ENCODE data around the gene HEATR3.

The HEATR3 gene

GRCh38 chr16:50068550-50068949, 2.8 kb downstream of the HEATR3 start:
- no peak for DNase-seq
- H3K4me3 Mint-ChIP-seq: no peak overlapping the region
- H3K9me3 Mint-ChIP-seq: no peaks in the 10 kb centered on the region
- no peak for ATAC-seq
- peaks cover 29% of the 10 kb centered on the region for H3K36me3 Mint-ChIP-seq (ENCODE audit: low read depth)
- H3K27me3 Mint-ChIP-seq: no peaks in the 10 kb centered on the region
- no peak overlapping the region for H3K27ac Mint-ChIP-seq
- H3K4me1 Mint-ChIP-seq: peaks cover 44% of the 10 kb centered on the region

- Mint-ChIP-seq H3K27ac (no peak overlapping the region), H3K4me3 (no peak overlapping the region), H3K4me1 (peaks cover 44% of the 10 kb centered on the region), H3K36me3 (ENCODE audit: low read depth) (peaks cover 29% of the 10 kb centered on the region), H3K9me3 (no peaks in the 10 kb centered on the region), H3K27me3 (no peaks in the 10 kb centered on the region)
- ATAC-seq (no peak), DNase-seq (no peak)
These were observed 3.3 kb downstream of the HEATR3 start for GRCh38 chr16:50069060-50069459.

- Mint-ChIP-seq H3K36me3 (ENCODE audit: low read depth) (peaks cover 36% of the 10 kb centered on the region), H3K27ac (no peak overlapping the region), H3K4me1 (peaks cover 40% of the 10 kb centered on the region), H3K4me3 (no peak overlapping the region), H3K9me3 (no peaks in the 10 kb centered on the region), H3K27me3 (no peaks in the 10 kb centered on the region)
- ATAC-seq: no peak
- no peak for DNase-seq
These were observed 5.4 kb downstream of the HEATR3 start for GRCh38 chr16:50071075-50071671.

GRCh38 chr16:50072730-50073129, 7.0 kb downstream of the HEATR3 start:
- H3K27ac Mint-ChIP-seq: no peak overlapping the region
- ATAC-seq: no peak
- H3K36me3 Mint-ChIP-seq (ENCODE audit: low read depth): peaks cover 37% of the 10 kb centered on the region

GRCh38 chr16:50079397-50080140, 13.8 kb downstream of the HEATR3 start:
- no peaks in the 10 kb centered on the region for H3K27me3 Mint-ChIP-seq
- DNase-seq (no peak), ATAC-seq (no peak)
- H3K9me3 Mint-ChIP-seq: no peaks in the 10 kb centered on the region
- H3K27ac Mint-ChIP-seq: no peak overlapping the region
- H3K4me1 Mint-ChIP-seq: peaks cover 10% of the 10 kb centered on the region
- no peak overlapping the region for H3K4me3 Mint-ChIP-seq
- peaks cover 57% of the 10 kb centered on the region for H3K36me3 Mint-ChIP-seq (ENCODE audit: low read depth)

More at GRCh38 chr16:50072730-50073129, 7.0 kb downstream of the HEATR3 start:
- Mint-ChIP-seq H3K27me3 (no peaks in the 10 kb centered on the region), H3K4me3 (no peak overlapping the region), H3K4me1 (peaks cover 27% of the 10 kb centered on the region), H3K9me3 (no peaks in the 10 kb centered on the region)
- no peak for DNase-seq

GRCh38 chr16:50081428-50082018, 15.8 kb downstream of the HEATR3 start:
- ATAC-seq (no peak), DNase-seq (no peak)
- Mint-ChIP-seq H3K9me3 (no peaks in the 10 kb centered on the region), H3K36me3 (ENCODE audit: low read depth) (peaks cover 62% of the 10 kb centered on the region), H3K27me3 (no peaks in the 10 kb centered on the region), H3K4me1 (peaks cover 10% of the 10 kb centered on the region), H3K4me3 (no peak overlapping the region), H3K27ac (no peak overlapping the region)

DNA sequence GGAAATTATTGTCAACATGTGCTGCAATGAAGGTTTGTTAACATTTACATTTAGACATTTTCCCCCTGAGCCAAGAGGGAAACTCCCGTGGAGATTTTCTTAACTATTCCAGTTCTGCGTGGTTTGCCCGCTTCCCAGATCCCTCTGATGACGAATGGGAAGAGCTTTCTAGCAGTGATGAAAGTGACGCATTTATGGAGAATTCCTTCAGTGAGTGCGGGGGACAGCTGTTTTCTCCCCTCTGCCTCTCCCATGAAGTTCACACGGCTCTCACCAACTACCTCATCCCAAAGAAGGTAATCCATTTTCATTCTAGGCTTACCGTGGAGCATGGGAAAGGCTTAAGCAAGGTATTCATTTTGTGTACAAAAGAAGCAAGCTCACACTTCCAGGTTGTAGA, 18.2 kb downstream of the HEATR3 start:
- H3K36me3 Mint-ChIP-seq (ENCODE audit: low read depth): peaks cover 57% of the 10 kb centered on the region
- no peaks in the 10 kb centered on the region for H3K27me3 Mint-ChIP-seq
- no peak for ATAC-seq
- H3K9me3 Mint-ChIP-seq: no peaks in the 10 kb centered on the region
- no peak overlapping the region for H3K4me3 Mint-ChIP-seq
- DNase-seq: no peak
- peaks cover 8% of the 10 kb centered on the region for H3K4me1 Mint-ChIP-seq
- H3K27ac Mint-ChIP-seq: no peak overlapping the region

DNA sequence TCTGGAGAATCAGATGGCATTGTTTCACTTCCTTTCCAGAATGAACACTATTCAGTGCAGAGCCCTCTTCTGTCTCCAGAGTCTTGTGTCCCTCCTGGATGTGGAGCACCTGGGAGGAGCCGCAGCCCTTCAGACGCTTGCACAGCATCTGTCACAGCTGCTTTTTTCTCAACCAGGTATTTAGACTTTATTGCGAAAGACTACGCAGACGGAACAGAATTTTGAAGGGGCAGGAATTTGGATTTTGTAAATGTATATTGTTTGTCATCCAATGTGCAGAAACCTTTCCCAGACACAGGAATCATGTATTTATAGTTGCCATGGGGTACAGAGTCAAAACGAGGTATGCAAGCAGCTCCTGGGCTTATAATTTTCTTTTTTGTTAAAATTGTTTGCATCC, 20.4 kb downstream of the HEATR3 start:
- DNase-seq (no peak), ATAC-seq (no peak)
- Mint-ChIP-seq H3K9me3 (no peaks in the 10 kb centered on the region), H3K36me3 (ENCODE audit: low read depth) (peaks cover 55% of the 10 kb centered on the region), H3K4me3 (no peak overlapping the region), H3K27ac (no peak overlapping the region), H3K27me3 (no peaks in the 10 kb centered on the region), H3K4me1 (peaks cover 6% of the 10 kb centered on the region)

DNA sequence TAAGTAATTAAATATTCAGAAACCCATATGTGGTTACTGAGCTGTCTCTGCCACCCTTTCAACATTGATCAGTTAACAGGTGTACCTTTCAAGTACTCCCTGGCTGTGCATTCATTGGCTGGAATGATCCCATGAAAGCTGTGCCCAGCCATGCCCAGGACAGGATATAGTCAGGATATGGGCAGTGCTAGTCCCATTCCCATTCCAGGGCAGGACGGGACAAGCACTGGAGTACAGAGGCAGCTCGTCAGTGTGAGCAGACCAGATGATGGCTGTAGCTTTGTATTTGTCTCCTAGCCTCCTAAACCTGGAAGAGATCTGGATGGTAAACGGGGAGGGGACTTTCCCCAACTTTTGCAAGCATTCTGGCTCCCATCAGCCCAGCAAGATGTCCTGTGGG, 22.5 kb downstream of the HEATR3 start:
- no peaks in the 10 kb centered on the region for H3K4me1 Mint-ChIP-seq
- ATAC-seq: no peak
- H3K36me3 Mint-ChIP-seq (ENCODE audit: low read depth): peaks cover 45% of the 10 kb centered on the region
- no peaks in the 10 kb centered on the region for H3K27me3 Mint-ChIP-seq
- H3K4me3 Mint-ChIP-seq: no peak overlapping the region
- DNase-seq: no peak
- no peaks in the 10 kb centered on the region for H3K9me3 Mint-ChIP-seq
- H3K27ac Mint-ChIP-seq: no peak overlapping the region

GRCh38 chr16:50092891-50093290, 27.1 kb downstream of the HEATR3 start:
- Mint-ChIP-seq H3K4me1 (no peaks in the 10 kb centered on the region), H3K27me3 (no peaks in the 10 kb centered on the region), H3K36me3 (ENCODE audit: low read depth) (peaks cover 26% of the 10 kb centered on the region), H3K4me3 (no peak overlapping the region), H3K27ac (no peak overlapping the region), H3K9me3 (no peaks in the 10 kb centered on the region)
- ATAC-seq (no peak), DNase-seq (no peak)

- Mint-ChIP-seq H3K27ac (peak overlapping the region; percentile 21), H3K27me3 (no peaks in the 10 kb centered on the region), H3K4me3 (no peak overlapping the region), H3K9me3 (no peaks in the 10 kb centered on the region), H3K36me3 (ENCODE audit: low read depth) (peaks cover 21% of the 10 kb centered on the region), H3K4me1 (no peaks in the 10 kb centered on the region)
- DNase-seq (no peak), ATAC-seq (no peak)
These were observed 28.1 kb downstream of the HEATR3 start for GRCh38 chr16:50093607-50094539.

GRCh38 chr16:50096791-50097190, 31.0 kb downstream of the HEATR3 start:
- Mint-ChIP-seq H3K27ac (no peak overlapping the region), H3K9me3 (no peaks in the 10 kb centered on the region), H3K36me3 (ENCODE audit: low read depth) (peaks cover 22% of the 10 kb centered on the region), H3K27me3 (no peaks in the 10 kb centered on the region), H3K4me3 (no peak overlapping the region), H3K4me1 (no peaks in the 10 kb centered on the region)
- ATAC-seq (no peak), DNase-seq (no peak)

DNA sequence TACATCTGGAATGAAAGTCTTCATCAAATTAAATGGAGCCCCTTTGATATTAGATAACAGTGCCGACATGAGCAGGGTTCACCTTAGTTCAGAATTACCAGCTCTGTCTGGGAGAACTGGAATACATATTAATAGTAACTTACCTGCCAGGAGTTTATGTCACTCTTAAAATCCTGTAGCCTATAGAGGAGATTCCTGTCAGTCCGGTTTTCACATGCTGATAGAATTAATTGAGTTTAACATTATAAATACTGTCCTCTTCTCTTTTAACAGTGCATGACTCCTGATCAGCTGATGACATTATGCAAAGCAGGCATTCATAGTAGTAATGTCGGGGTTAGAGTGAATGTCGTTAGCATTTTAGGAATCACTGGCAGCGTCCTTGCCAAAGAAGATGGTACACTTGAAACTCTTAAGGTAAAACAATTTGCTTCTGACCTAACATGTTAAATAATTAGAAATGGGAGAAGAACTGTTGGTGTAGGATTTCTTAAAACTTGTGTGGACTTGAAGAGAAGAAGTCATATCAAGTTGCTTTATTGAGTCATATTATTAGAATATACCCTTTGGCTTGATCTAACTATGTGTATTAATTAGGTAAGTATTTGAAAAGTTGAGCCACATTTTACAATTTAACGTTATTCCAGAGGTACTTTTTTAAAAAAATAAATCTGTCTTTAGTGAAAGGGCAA, 34.3 kb downstream of the HEATR3 start:
- Mint-ChIP-seq H3K9me3 (no peaks in the 10 kb centered on the region), H3K27ac (no peak overlapping the region), H3K27me3 (no peaks in the 10 kb centered on the region), H3K36me3 (ENCODE audit: low read depth) (peaks cover 36% of the 10 kb centered on the region), H3K4me1 (no peaks in the 10 kb centered on the region), H3K4me3 (no peak overlapping the region)
- no peak for ATAC-seq
- DNase-seq: no peak
